H4 (cell line): ENCODE data around the gene DDB1. TPM values are rescaled to one million over a fixed set of nuclear protein-coding genes. Genes with fewer than 3 reads are reported as not detected.
"Not testable (repeated sequence)": the region's sequence is repeated elsewhere in the genome, so short reads cannot be mapped to it uniquely, and the experiment has no call there.

Experiments used
- DNase-seq: peaks from one replicate; pipeline ENCODE4 v3.0.0-alpha.2; 2015; ENCODE audit warnings: low spot score
- total RNA-seq: library from RNA; depleted of rRNA; stranded (reverse); fragments of >200 nt; shearing (Covaris generic); gene quantifications from 2 replicates; pipeline ENCODE4 v1.2.3, GENCODE V29; 2014; rRNA removed

Gene DDB1
- total RNA-seq, 1 experiment from 2014 or later = 119 TPM

DNA sequence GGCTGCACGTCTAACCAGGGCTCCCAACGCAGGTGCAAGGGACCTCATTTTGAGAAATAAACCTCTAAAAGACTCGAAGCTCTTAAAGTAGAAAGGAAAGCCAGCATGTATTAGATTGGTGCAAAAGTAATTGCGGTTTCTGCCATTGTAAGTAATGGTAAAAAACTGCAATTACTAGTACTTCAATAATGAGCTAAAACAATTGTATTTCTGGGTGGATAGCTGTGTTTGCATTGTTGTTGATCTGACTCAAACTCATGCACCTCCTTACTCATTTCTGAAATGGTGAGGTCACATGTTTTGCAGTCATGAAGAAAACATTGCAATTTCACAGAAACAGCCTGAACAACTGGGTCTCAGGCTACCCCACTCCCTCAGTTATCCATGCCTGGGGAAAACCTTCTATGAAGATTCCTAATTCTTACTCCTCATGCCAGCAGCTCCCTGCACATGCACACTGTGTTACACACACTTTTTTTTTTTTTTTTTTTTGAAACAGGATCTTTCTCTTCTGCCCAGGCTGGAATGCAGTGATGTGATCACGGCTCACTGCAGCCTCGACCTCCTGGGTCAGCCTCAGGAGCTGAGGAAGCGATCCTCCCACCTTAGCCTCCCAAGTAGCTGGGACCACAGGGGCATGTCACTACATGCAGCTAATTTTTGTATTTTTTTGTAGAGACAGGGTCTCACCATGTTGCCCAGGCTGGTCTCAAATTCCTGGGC is 62.4 kb downstream of the DDB1 start:
- no peak for DNase-seq

DNA sequence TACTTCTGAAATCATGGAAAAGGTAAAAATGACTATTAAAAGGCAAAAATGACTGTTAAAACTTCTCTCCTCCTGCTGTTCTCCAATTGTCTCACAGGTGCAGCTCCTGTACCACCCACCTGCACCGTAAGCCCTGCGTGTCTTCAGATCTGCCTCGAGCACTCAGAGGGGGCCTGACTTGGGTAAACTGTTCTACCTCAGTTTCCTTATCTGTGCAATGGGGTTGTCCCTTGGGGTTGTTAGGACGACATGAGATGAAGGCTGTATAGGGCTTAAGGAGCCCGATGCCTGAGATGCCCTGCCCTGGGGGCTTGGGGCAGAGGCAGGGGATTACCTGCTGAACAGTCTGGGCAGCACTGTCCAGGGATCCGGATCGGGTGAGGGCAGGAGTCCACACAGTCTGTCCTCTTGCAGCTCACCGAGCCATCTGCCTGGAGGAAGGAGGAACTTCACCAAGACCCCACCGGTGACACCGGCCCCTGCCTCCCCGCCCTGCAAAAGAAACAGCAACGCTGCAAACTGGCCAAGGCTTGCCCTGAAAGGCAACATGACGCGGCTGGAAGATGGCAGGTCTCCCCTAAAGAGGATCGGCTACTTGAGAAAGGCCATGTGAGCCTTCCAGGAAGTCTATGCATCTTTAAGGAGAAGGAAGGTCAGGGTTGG is 64.2 kb downstream of the DDB1 start:
- DNase-seq = no peak

DNA sequence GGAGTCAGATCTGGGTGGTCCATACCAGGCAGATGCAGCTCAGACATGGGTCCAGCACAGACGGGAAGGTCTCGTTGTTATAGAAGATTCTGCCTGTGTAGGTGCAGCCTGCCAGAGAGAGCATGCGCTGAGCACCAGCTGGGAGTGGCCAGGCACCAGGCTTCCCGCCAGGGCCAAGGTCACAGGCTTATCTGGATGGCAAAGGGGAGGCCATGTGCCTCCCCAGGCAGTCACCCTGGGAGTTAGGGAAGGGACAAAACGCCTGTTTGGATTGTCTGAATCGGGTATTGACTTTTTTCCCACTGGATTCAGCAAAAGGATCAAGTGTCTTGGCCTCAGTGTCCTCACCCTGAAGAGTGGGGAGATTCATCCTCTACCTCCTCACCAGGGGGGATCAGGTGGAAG is 65.5 kb downstream of the DDB1 start:
- no peak for DNase-seq

DNA sequence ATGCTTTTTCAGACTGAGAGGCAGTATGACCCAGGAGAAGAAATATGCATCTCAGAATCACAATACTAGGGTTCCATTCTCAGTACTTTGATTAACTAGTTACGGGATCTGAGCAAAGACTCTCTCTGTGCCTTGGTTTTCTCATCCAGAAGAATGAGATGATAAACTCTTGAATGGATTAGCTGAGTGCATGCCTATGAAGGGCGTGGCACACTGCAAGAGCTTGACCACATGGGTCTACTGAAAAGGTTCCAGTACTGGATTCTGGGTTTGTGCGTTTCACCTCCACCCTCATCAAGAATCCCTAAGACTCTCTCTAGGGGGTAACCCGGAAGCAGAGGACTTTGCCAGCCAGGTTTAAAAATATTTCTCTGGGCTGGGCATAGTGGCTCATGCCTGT is 66.3 kb downstream of the DDB1 start:
- DNase-seq = no peak

DNA sequence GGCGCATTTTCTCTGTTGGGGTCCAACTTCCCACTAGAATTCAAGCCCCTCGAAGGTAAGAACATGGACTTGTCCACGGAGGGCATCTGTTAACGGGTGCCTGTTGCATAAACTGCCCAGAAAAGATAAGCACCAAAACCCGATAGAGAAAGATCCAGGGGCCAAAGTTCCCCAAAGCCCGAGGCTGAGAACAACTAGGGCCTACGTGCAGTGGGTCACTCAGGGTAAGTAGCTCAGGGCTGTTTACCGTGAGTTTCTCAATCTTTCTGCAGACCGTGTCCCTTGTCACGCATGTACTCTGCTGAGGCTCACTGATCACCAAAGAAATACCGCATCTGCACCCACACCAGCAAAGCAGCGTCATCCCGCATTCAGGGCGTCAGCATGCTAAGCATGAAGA is 67.5 kb downstream of the DDB1 start:
- no peak for DNase-seq

DNA sequence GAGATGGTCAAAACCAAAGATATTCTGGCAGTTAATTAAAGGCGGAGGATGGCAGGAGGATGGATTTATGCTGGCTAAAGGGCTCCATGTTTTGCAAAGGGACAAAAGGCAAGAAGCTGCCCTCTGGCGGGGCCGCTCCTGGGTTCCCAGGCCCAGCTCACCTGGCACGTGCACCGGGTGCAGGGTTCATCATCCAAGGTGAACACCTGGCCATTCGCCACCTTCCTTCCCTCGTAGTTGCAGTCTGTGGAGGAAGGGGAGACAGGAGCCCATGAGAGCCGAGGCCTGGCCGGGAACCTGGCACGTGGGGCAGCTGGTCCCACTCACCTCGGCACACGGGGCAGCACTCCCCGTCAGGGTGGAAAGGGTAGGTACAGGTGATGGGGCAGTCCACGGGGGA is 68.1 kb downstream of the DDB1 start:
- no peak for DNase-seq

DNA sequence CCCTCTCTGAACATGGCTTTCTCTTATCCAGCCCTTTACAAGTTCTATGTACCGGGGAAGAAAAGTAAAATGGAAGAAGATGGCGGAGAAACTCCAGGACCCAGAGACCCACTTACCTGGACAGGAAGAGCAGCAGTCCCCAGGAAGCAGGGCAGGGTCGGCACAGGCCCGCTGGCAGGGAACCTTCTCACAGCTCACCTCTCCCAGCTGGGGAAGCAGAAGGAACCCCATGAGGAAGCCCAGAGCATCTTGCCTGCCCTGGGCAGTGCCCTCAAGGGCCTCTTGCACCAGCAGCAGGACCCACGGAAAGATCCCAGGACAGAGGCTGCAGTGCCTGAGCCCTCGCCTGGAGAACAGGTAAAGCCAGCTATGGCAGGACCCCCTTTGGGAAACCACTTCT is 68.5 kb downstream of the DDB1 start:
- DNase-seq = no peak

DNA sequence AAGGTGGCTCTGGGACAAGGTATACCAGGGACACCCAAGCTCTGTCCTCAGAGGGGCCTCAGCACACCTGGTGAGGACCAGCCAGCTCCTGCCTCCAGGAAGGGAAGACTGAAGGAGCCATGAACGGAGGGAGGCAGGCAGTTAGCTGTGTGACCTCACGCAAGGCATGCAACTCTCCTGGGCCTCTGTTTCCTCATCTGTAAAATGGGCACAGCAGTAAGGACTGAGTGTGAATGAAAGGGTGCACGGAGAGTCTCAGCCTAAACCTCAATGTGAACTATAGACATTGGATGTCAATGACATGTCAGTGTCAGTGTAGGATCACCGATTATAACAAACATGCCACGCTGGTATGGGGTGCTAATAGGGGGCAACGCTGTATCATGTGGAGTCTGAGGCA is 73.5 kb downstream of the DDB1 start:
- DNase-seq = no peak

DNA sequence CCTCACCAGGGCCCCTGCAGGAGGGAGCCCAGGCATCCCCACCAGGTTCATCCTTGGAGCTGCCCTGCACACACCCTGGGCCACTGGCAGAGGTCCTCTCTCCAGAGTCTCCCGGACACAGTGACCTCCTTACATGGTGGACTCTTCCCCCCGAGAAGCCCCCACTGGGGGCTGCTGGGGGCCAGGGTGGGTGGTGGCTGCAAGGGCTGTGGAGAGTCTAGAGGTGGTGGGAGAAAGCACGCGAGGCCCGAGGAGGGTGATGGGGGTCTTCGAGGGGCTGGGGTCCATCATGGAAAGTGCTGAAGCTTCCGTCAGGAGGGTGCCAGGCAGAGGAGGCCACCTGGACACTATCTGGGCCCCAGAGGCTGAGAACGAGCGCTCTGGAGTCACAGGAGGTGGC is 74.4 kb downstream of the DDB1 start:
- DNase-seq = no peak

DNA sequence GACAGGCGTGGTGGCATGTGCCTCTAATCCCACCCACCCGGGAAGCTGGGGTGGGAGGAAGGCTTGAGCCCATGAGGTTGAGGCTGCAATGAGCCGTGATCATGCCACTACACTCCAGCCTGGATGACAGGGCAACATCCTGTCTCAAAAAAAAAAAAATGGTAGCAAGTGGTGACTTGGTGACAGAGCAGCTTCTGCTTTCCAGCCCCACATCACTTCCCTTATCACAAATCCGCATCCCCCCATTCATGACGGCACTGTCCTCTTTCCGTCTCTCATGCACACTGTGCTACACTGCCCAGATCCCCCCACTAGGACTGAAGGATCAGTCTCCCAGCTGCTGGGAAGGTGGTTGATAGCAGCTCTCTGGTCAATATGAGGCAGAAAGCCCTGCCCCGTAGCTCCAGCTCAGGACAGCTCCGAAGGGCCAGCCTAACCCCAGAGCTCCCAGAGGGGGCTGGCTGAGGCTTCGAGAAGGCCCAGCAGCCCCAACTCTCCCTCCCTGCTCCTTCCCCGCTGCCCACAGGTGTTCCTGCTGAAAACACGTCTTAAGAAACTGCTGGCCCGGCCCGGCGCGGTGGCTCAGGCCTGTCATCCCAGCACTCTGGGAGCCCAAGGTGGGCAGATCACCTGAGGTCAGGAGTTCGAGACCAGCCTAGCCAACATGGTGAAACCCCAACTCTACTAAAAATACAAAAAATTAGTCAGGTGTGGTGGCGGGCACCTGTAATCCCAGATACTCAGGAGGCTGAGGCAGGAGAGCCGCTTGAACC is 76.0 kb downstream of the DDB1 start:
- no peak for DNase-seq

DNA sequence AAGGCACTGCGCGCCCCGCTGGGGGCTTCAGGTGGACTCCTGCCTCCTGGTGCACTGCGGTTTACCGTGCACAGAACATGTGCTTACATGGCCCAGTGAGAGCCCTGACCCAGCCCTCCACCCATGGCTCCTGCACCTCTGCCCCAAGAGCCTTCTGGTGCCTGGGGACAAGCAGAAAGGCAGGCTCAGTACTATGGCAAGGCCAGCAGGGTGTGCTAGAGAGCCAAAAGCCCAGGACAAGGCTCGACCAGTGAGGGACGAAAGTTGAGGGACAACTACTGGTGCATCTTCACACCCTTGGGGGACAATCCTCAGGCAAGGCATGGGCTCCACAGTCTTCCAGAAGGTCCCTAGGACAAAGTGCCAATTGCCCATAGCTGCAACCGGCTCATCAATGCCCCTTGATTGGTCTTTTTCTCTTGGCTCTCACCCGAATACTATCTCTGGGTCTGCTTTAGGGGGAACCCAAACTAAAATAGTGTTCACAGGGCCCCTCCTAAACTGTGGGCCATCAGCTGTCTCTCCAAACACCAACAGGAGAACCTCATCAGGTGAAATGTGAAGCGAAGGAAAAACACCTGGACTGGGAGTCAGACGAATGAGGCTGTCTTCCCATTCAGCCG is 78.4 kb downstream of the DDB1 start:
- peak; percentile 30 for DNase-seq

DNA sequence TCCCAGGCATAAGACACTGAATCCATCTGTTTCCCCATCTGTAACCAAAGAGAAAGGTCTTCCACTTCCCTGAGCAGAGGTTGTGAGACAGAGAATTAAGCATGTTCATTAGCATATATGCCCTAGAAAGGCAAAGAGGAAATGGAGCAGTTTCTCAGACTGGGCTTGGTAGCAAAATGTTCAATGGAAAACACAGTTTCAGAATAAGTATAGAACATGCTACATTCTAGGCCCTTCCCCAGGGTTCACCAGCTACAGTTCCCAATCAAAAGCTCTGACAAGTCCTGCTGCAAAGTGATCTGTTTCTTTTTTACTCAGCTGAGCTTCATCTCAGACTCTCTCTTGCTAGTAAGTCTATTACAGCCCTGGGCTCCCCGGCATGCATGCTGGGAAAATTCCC is 80.6 kb downstream of the DDB1 start:
- DNase-seq = not testable (repeated sequence)

DNA sequence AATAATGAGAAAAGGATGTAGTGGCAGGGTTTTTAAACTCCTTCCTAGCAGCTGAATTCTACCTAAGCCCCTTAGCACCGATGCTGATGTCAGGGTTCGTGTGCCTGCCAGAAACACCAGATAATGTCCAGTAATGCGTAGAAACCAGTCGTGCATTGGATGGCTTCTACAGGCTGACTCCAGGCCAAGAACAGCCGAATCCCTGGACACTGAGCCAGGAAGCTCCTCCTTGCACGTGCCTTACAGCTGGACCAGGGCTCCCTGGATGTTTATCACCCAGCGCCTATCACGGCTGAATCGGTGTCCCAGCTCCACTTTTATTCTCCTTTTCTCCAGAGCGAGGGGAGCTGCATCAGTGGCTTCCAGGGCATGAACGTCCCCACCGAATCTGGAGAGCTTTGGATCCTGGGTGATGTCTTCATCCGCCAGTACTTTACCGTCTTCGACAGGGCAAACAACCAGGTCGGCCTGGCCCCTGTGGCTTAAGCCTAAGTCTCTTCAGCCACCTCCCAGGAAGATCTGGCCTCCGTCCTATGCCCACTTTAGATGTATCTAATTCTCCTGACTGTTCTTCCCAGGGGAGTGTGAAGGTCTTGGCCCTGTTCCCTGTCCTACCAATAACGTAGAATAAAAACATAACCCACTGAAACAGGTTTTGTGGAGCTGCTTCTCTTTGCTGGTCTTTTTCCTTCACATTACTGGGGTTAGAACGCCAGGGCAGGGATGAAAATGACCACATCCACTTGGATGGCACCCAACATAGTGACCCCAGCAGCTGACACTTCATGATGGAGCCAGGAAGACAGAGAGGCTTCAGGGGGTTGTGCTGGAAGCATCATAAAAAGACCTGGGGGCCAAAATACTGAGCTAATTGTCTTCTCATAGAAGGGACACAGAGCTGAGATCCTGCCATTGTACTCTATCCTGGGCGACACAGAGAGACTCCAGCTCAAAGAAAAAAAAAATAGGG is 81.8 kb downstream of the DDB1 start:
- not testable (repeated sequence) for DNase-seq

Other genes starting within 250 kb of the DDB1 start
- gene CD5, start 230.6 kb downstream of the DDB1 start, total RNA-seq = not detected in 2 replicates
- gene VPS37C, start 171.7 kb downstream of the DDB1 start, total RNA-seq = 4.6 and 9.4 TPM in 2 replicates
- gene PGA3, start 129.6 kb downstream of the DDB1 start, total RNA-seq = not detected in 2 replicates
- gene PGA4, start 110.8 kb downstream of the DDB1 start, total RNA-seq = not detected in 2 replicates
- not detected in 2 replicates for gene PGA5, start 91.9 kb downstream of the DDB1 start, total RNA-seq
- 0.35 TPM in 1 of 2 replicates, not detected in the other for gene VWCE, start 37.8 kb downstream of the DDB1 start, total RNA-seq
- gene TKFC, start 123 bp upstream of the DDB1 start, total RNA-seq = 15.1 and 17.0 TPM in 2 replicates
- 29.0 and 41.8 TPM in 2 replicates for gene CYB561A3, start 28.8 kb upstream of the DDB1 start, total RNA-seq
- 48.5 and 62.5 TPM in 2 replicates for gene TMEM138, start 29.3 kb upstream of the DDB1 start, total RNA-seq
- 0.08 TPM in 1 of 2 replicates, not detected in the other for gene TMEM216, start 59.5 kb upstream of the DDB1 start, total RNA-seq
- 21.0 and 31.8 TPM in 2 replicates for gene CPSF7, start 96.9 kb upstream of the DDB1 start, total RNA-seq
- gene SDHAF2, start 97.0 kb upstream of the DDB1 start, total RNA-seq = 56.5 and 67.8 TPM in 2 replicates
- not detected in 2 replicates for gene LRRC10B, start 175.6 kb upstream of the DDB1 start, total RNA-seq
- 1.9 and 10.8 TPM in 2 replicates for gene SYT7, start 248.0 kb upstream of the DDB1 start, total RNA-seq